ENCODE results near the gene CCDC148.

The CCDC148 gene

GRCh38 chr2:158125756-158126498, 330.6 kb downstream of the CCDC148 start:
- no peak for DNase-seq (ENCODE audit: low spot score)
- TF ChIP-seq CTCF (IDR thresholded peaks at IDR 0.05; ENCODE audit: extremely low read depth, missing control alignments): no peak

- DNase-seq (ENCODE audit: low spot score): no peak
- TF ChIP-seq CTCF (IDR thresholded peaks at IDR 0.05; ENCODE audit: extremely low read depth, missing control alignments): no peak
These were observed 331.7 kb downstream of the CCDC148 start for GRCh38 chr2:158124896-158125295.

Measured in GM20000 (cell line).